H1 (cell line): ENCODE results near the gene R3HCC1L. TPM values are rescaled to one million over a fixed set of nuclear protein-coding genes. Genes with fewer than 3 reads are reported as not detected.

Source experiments
- CTCF ChIA-PET: fragments of 300-600 bp; sonication (Branson Sonifier 250); formaldehyde crosslinking; loops from one replicate; lab custom pipeline; 2021; ENCODE audit not compliant: partially characterized antibody; lab: Charles Lee
- POLR2A ChIA-PET: fragments of 300-600 bp; sonication (Branson Sonifier 250); formaldehyde crosslinking; loops from one replicate; lab custom pipeline; 2021; ENCODE audit warnings: inconsistent platforms; ENCODE audit not compliant: partially characterized antibody; lab: Charles Lee
- DNase-seq, 2 experiments: peaks; one replicate each; pipeline versions ENCODE4 v3.0.0 to v3.0.0-alpha.2; 2010 to 2022; ENCODE audit warnings: low spot score in 2 of 2, low read depth in 1 of 2, mixed read lengths in 1 of 2
- FAIRE-seq: peaks from 2 replicates; lab custom pipeline; 2011; peaks lifted over from hg19 to GRCh38; lab: Jason Lieb, UNC
- H2AFZ ChIP-seq: 2 replicates; pipeline ENCODE4 v1.8.1; 2012; ENCODE audit warnings: low read length, inconsistent platforms
- H2AK5ac ChIP-seq: 2 replicates; pipeline ENCODE4 v1.6.1; 2013; ENCODE audit warnings: low read depth, low read length
- H2BK120ac ChIP-seq: replicated peaks from 2 replicates; pipeline ENCODE3; 2013; ENCODE audit warnings: low read depth, low read length, inconsistent platforms
- H2BK12ac ChIP-seq: 2 replicates; pipeline ENCODE4 v1.6.1; 2013; ENCODE audit warnings: low read depth, low read length
- H2BK15ac ChIP-seq: 2 replicates; pipeline ENCODE4 v1.6.1; 2013; ENCODE audit warnings: low read length
- H2BK20ac ChIP-seq: 2 replicates; pipeline ENCODE4 v1.6.1; 2013; ENCODE audit warnings: low read length
- H2BK5ac ChIP-seq: 2 replicates; pipeline ENCODE4 v1.6.1; 2013; ENCODE audit warnings: low read depth, low read length
- H3K14ac ChIP-seq: 2 replicates; pipeline ENCODE4 v1.6.1; 2013; ENCODE audit warnings: inconsistent platforms; ENCODE audit not compliant: insufficient read length
- H3K18ac ChIP-seq: 2 replicates; pipeline ENCODE4 v1.6.1; 2013; ENCODE audit warnings: low read length; ENCODE audit errors: extremely low read depth
- H3K23ac ChIP-seq: 2 replicates; pipeline ENCODE4 v1.6.1; 2013; ENCODE audit warnings: inconsistent platforms; ENCODE audit not compliant: insufficient read length
- H3K23me2 ChIP-seq: 2 replicates; pipeline ENCODE4 v1.6.1; 2013; ENCODE audit warnings: low read depth, low read length
- H3K27ac ChIP-seq: 2 replicates; pipeline ENCODE4 v1.6.1; 2011; ENCODE audit warnings: low read depth, low read length, inconsistent platforms
- H3K27me3 ChIP-seq, 4 experiments: replicated peaks in 1 of 4; 1 replicate in 1 of 4; 2 replicates in 3 of 4; pipeline versions ENCODE4 v1.6.1 to v1.8.1; 2011 to 2013; ENCODE audit warnings: low read length in 3 of 4, mild to moderate bottlenecking in 3 of 4, inconsistent platforms in 2 of 4, mixed read lengths in 2 of 4, moderate library complexity in 1 of 4; ENCODE audit not compliant: control insufficient read depth in 3 of 4, insufficient read depth in 3 of 4; ENCODE audit errors: extremely low read depth in 1 of 4
- H3K36me3 ChIP-seq, 4 experiments: 2 replicates each; pipeline versions ENCODE4 v1.6.1 to v1.8.1; 2011 to 2013; ENCODE audit warnings: mild to moderate bottlenecking in 4 of 4, low read length in 3 of 4, moderate library complexity in 2 of 4, control low read depth in 1 of 4, inconsistent platforms in 1 of 4; ENCODE audit not compliant: insufficient read depth in 4 of 4, control insufficient read depth in 2 of 4
- H3K4ac ChIP-seq: replicated peaks from 2 replicates; pipeline ENCODE3; 2013; ENCODE audit warnings: low read length, low read depth, mixed read lengths, inconsistent platforms; ENCODE audit not compliant: insufficient read length
- H3K4me1 ChIP-seq, 4 experiments: replicated peaks in 1 of 4; 1 replicate in 1 of 4; 2 replicates in 3 of 4; pipeline versions ENCODE4 v1.6.1 to v1.8.1; 2011 to 2013; ENCODE audit warnings: low read length in 3 of 4, inconsistent platforms in 2 of 4, mixed read lengths in 1 of 4; ENCODE audit not compliant: insufficient read depth in 4 of 4, control insufficient read depth in 3 of 4
- H3K4me2 ChIP-seq, 2 experiments: 2 replicates each; pipeline versions ENCODE4 v1.6.1 to v1.8.1; 2011 to 2013; ENCODE audit warnings: low read depth in 2 of 2, low read length in 2 of 2, control low read depth in 1 of 2, inconsistent platforms in 1 of 2, mild to moderate bottlenecking in 1 of 2; ENCODE audit not compliant: insufficient read depth in 1 of 2
- H3K4me3 ChIP-seq, 4 experiments: fragments of 200-600, 300-600 bp in 1 of 4; sonication (generic), shearing (Covaris generic), sonication (Bioruptor Twin) in 1 of 4; 2 replicates each; pipeline versions ENCODE4 v1.5.1 to v1.8.1; 2011 to 2016; ENCODE audit warnings: low read length in 4 of 4, low read depth in 3 of 4, control low read depth in 2 of 4, inconsistent platforms in 2 of 4, mild to moderate bottlenecking in 2 of 4, mixed read lengths in 1 of 4, moderate library complexity in 1 of 4; ENCODE audit not compliant: insufficient read depth in 2 of 4; ENCODE audit errors: extremely low read depth in 1 of 4
- H3K56ac ChIP-seq: replicated peaks from 2 replicates; pipeline ENCODE3; 2013; ENCODE audit warnings: low read depth, mild to moderate bottlenecking, mixed read lengths, low read length, inconsistent platforms; ENCODE audit not compliant: insufficient read length
- H3K79me1 ChIP-seq: 2 replicates; pipeline ENCODE4 v1.6.1; 2013; ENCODE audit warnings: low read depth, low read length, control low read depth
- H3K79me2 ChIP-seq, 2 experiments: 2 replicates each; pipeline versions ENCODE4 v1.6.1 to v1.8.1; 2012 to 2013; ENCODE audit warnings: low read length in 2 of 2, mild to moderate bottlenecking in 2 of 2, inconsistent platforms in 1 of 2; ENCODE audit not compliant: insufficient read depth in 2 of 2, control insufficient read depth in 1 of 2
- H3K9ac ChIP-seq, 4 experiments: replicated peaks in 1 of 4; 1 replicate in 1 of 4; 2 replicates in 3 of 4; pipeline versions ENCODE4 v1.6.1 to v1.8.1; 2011 to 2013; ENCODE audit warnings: low read depth in 3 of 4, low read length in 3 of 4, control low read depth in 2 of 4, mild to moderate bottlenecking in 2 of 4, moderate library complexity in 2 of 4, inconsistent platforms in 1 of 4; ENCODE audit errors: extremely low read depth in 1 of 4
- H3K9me3 ChIP-seq, 2 experiments: 2 replicates each; pipeline versions ENCODE4 v1.6.1 to v1.8.1; 2012 to 2013; ENCODE audit warnings: mild to moderate bottlenecking in 2 of 2, moderate library complexity in 2 of 2, control low read depth in 1 of 2, inconsistent platforms in 1 of 2, low read depth in 1 of 2, low read length in 1 of 2, mixed read lengths in 1 of 2; ENCODE audit not compliant: insufficient read depth in 2 of 2
- H4K20me1 ChIP-seq, 2 experiments: replicated peaks in 1 of 2; 2 replicates each; pipeline versions ENCODE3 to v1.8.1; 2011 to 2013; ENCODE audit warnings: inconsistent platforms in 2 of 2, low read length in 2 of 2, mild to moderate bottlenecking in 1 of 2; ENCODE audit not compliant: insufficient read depth in 2 of 2, control insufficient read depth in 1 of 2
- H4K5ac ChIP-seq: 2 replicates; pipeline ENCODE4 v1.6.1; 2013; ENCODE audit warnings: low read length, low read depth, mixed read lengths, inconsistent platforms; ENCODE audit not compliant: insufficient read length
- H4K8ac ChIP-seq: 2 replicates; pipeline ENCODE4 v1.8.0; 2013; ENCODE audit warnings: mild to moderate bottlenecking, moderate library complexity, low read length, inconsistent platforms; ENCODE audit not compliant: insufficient read depth; ENCODE audit errors: extremely low read depth
- H4K91ac ChIP-seq: replicated peaks from 2 replicates; pipeline ENCODE3; 2013; ENCODE audit warnings: low read length, mixed read lengths, inconsistent platforms; ENCODE audit not compliant: insufficient read length
- SIX5 ChIP-seq: IDR thresholded peaks from 2 replicates; pipeline ENCODE4 v1.6.1; 2011; ENCODE audit warnings: mild to moderate bottlenecking, low read depth, low read length
- WGBS, 2 experiments: shearing (Covaris generic) in 1 of 2; methylation state at CpG; one replicate each; pipeline versions ENCODE4 v1.1.6 to v1.1.7; 2013 to 2015; ENCODE audit warnings: low lambda C conversion rate in 2 of 2, mixed read lengths in 2 of 2, inconsistent platforms in 1 of 2, low coverage in 1 of 2, missing lambda C conversion rate in 1 of 2; ENCODE audit not compliant: insufficient replicate concordance in 2 of 2, insufficient coverage in 1 of 2, insufficient read length in 1 of 2; ENCODE audit errors: extremely low coverage in 1 of 2, missing lambda C conversion rate in 1 of 2; 5-methylcytosine and 5-hydroxymethylcytosine counted together
- polyA plus RNA-seq, 7 experiments: library from polyadenylated mRNA; depleted of rRNA in 3 of 7; stranded (reverse) in 5 of 7; unstranded in 2 of 7; fragments of >200 nt in 5 of 7; fragments of 200-250 nt in 2 of 7; gene quantifications; 1 replicate in 5 of 7; 2 replicates in 1 of 7; 4 replicates in 1 of 7; pipeline versions ENCODE4 v1.2.1 to v1.2.3, GENCODE V29; 2011 to 2013; ENCODE audit warnings: missing spikeins in 2 of 7, mixed read lengths in 2 of 7
- total RNA-seq: library from RNA; stranded (reverse); fragmentation: NEBNext Ultra II Directional; extraction: Animal tissue kit (Norgen Biotek cat#: 25700); gene quantifications from 2 replicates; pipeline ENCODE4 v1.2.1, GENCODE V29; 2021

The R3HCC1L gene
- total and polyA plus RNA-seq, 2 of the 8 experiments (the other 6 are each of a cell fraction or from before 2014, with no cell fraction given), result 6.9 to 13.9 TPM

DNA sequence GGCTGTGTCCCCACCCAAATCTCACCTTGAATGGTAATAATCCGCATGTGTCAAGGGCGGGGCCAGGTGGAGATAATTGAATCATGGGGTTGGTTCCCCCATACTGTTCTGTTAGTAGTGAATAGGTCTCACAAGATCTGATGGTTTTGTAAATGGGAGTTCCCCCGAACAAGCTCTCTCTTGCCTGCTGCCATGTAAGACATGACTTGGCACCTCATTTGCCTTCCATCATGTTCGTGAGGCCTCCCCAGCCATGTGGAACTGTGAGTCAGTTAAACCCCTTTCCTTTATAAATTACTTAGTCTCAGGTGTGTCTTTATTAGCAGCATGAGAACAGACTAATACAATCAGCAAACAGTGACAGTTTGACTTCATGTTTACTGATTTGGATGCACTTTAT lies 14.6 kb upstream of the R3HCC1L start:
- no peak for TF ChIP-seq SIX5
- TF ChIP-seq, all 59 proteins: peak for 0
- POLR2A ChIA-PET, result no interaction called here
- Histone ChIP-seq H3K4me3 (no peak overlapping the region), H3K79me2 (no peaks in the 10 kb centered on the region), H2AK5ac (no peak overlapping the region), H4K91ac (no peak overlapping the region), H3K4me1 (no peaks in the 10 kb centered on the region), H2BK20ac (no peak overlapping the region), H4K20me1 (no peaks in the 10 kb centered on the region), H3K14ac (no peak overlapping the region), H3K79me1 (no peaks in the 10 kb centered on the region), H3K4ac (no peak overlapping the region), H3K18ac (no peak overlapping the region), H3K9ac (no peak overlapping the region), H2BK120ac (no peak overlapping the region), H3K4me2 (no peak overlapping the region), H2BK5ac (no peak overlapping the region), H2BK15ac (no peak overlapping the region), H3K27me3 (no peaks in the 10 kb centered on the region), H2AFZ (no peak overlapping the region), H4K5ac (no peak overlapping the region), H3K23ac (no peak overlapping the region), H2BK12ac (no peak overlapping the region), H3K36me3 (no peaks in the 10 kb centered on the region), H3K27ac (no peak overlapping the region), H3K56ac (no peak overlapping the region), H4K8ac (no peak overlapping the region), H3K9me3 (peaks cover 5 to 6% of the 10 kb centered on the region in 2 experiments; a peak in 2 of 4 replicates), H3K23me2 (no peaks in the 10 kb centered on the region)
- no peak for DNase-seq
- no peak for FAIRE-seq
- CTCF ChIA-PET, result no interaction called here
- WGBS, 2 experiments, result 93% methylated on average over 4 of the region's 4 CpGs; no CpG with 5 or more reads in 1 of the 2 experiments
